Eye (tissue), 1 donor: Measurements from ENCODE around the gene VAMP8.
"Not testable (repeated sequence)": the region's sequence is repeated elsewhere in the genome, so short reads cannot be mapped to it uniquely, and the experiment has no call there.

Experiments used
- DNase-seq: peaks from one replicate; pipeline ENCODE4 v3.0.0-alpha.2; 2015

Gene VAMP8

DNA sequence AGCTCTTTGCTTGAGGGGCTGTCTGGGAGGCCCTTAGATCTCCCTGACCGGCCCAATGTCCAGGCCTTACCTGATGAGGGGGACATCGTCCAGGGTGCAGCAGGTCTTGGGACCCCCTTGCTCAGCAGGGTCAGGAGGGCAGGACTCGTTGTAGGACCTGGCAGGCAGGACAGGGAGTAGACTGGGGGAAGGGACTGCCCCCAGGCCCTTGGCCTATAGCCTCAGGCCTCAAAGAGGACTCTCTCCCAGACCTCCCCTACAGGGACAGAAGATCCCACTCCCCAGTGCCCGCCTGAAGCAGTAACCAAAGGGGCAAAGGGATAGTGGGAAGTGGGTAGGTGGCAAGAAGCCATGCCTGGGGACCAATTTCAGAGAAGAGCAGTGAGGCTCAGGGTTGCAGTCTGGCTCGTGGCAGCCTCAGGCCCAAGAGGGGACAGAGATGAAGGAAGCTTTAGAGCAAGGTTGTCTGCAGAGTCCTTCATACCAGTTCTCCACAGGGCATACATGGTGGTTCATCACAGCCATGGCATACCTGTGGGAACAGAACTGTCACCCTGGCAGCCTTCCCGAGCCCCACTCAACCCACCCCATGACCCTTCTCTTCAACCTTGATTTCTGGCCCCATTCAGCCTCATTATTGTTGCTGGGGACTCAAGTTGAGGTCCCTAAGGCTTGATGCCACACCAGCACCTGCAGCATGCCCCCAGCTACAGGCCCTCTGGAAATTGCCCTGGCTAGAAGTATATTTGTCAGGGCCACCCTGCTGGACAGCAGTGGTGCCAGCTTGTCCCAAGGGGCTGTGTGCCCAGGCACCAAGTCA, 23.8 kb downstream of the VAMP8 start:
- no peak for DNase-seq

DNA sequence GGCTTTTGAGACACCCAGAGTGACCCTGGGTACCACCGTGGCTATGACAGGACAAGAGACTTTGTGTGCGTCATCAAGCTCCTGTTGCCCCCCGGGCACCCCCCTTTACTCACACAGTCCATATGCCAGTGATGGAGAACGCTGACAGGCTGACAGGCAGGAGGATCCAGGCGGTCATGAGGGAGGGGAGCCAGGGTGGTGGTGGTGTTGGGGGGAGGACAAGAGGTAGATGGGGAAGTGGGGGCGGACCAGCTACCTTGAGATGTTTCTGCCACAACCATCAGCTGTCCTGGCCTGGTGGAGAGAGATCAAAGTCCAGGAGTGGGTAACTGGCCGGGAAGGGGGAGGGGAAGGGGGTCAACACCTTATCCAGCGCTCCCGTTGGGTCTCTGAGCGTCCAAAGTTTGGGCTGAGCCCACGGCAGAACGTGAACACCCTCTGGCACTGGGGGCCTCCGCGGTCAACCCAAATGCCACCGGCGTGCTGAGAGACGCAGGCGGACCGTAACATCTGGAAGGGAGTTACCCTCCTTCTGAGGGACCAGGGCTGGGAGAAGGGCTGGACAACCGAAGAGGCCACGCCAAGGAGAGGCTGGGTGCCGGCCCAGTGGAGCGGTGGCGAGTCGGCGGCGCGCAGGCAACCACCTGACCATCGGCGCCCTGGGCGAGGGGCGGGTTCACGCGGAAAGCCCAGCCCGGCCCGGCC, 24.5 kb downstream of the VAMP8 start:
- peak; percentile 28 for DNase-seq

DNA sequence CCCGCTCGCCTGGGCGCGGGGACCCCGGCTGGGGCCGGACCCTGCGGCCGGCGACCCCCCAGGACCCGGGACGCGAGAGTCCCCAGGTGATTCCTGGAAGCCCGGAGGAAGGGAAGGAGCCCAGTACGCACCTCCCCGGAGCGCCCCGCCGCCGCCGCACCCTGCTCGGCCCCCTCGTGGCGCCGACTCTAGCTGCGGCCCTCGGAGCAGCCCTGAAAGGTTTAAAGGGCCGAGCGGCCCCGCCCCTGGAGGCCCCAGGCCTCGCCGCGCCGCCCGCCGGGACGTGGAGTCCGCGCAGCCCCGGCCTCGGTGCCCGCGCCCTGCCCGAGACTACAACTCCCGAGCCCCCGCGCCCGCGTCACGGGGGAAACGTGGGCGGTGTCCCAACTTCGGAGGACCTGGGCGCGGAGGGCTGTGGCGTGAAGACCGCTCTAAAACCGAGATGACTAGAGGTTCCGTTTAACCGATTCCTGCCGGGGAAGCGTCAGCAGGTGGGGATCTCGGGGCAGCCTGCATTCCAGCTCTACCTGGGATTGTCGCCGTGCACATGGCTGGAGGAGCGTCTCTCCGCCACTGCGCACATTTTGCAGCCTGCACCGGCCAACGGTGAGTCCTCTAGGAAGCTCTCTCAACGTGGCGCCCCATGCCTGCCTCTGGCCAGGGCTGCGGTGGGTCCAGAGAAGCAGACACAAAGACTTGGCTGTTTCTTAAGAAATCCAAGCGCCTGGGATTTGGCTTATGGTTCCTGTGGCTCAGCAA, 25.3 kb downstream of the VAMP8 start, which contains the start of gene TMEM150A:
TMEM150A (minus strand) TSS at position 223 of the 759 bp plus-strand sequence. CDS start 750 bp downstream, outside the sequence.
- DNase-seq, result peak; percentile 95

DNA sequence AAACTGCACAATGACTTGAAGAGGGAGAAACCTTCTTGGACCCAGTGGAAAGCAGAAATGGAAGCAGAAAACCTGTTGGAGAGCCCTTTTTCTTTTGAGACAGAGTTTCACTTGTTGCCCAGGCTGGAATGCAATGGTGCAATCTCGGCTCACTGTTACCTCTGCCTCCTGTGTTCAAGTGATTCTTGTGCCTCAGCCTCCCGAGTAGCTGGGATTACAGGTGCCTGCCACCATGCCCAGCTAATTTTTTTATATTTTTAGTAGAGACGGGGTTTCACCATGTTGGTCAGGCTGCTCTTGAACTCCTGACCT, 26.7 kb downstream of the VAMP8 start:
- DNase-seq, result not testable (repeated sequence)

DNA sequence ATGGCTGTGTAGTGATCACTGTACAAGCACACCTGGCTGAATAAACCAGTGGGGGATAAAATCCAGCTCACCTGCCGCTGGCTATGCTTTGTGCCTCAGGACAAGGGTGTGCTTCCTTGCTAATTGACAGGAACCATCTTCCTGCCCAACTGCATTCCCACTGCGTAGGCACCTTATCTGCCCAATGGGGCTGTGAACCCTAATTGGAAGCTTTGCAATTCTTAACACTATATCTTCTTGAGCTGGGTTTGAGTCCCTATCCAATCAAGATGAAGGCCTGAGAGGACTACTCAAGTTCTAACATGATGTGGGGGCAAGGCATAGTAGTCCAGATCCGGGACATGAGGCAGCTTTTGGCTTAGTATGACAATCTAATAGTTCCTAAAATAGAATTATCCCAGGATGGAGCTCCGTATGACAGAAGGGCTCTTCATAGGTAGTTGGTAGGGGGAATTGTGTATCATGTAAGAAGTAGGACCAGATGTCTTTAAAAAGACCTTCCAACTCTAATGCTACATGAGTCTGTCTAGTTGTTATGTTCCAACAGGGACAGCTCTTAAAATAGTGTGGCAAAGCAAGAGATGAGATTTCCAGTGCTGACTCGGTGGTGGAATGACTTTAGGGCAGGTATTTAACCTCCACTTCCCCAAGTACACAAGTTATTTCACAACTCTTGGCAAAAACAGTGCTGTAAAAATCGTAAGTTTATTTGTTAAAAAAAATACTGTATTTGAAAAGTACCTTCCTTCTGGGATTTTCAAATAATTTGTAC, 27.4 kb downstream of the VAMP8 start:
- no peak for DNase-seq

DNA sequence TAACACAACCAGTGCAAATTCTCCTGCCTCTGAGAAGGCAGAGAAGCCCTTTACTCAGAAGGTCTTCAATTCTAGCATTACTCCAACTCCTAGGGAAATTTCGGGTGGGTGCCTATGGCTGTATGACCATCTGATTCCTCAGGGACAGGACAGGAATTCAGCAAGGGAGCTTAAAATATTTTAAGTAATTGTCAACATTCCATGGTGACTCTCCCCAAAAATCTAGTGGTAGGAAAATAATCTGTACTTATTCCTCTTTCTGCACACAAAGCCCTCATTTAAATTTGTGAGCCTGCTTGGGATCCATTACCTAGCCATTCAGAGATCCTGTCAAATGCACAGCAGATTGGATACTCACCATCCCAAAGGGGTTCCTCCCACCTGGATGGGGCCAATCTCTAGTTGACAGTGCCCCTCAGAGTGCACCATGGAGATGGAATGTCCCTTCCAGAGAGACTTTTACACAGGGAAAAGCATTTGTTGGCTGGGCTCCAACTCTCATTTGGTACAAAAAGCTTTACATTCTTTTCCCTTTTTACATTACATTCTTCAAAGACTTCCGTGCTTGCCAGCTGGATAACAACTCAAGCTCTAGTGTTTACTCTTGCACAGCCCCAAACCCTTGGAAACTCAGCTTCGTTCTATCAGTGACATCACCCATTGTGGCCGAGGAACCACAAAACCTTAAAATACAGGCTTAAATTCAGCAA, 28.2 kb downstream of the VAMP8 start:
- DNase-seq, result peak; percentile 77

DNA sequence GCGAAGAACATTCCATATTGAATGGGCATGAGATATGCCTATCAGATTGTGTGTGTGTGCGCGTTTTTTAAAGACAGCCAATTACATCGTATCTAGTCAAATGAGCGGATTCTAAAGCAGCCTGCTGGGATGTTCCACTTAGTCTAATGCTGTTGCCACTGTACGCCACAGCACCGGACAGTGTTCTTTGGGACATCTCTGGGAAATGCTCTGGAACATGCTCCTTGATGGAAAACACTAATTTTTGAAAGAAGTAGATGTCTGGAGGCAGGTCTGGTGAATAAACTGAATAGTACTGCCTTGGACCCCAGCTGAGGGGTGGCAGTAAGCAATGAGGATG, 28.7 kb downstream of the VAMP8 start:
- DNase-seq, result no peak

DNA sequence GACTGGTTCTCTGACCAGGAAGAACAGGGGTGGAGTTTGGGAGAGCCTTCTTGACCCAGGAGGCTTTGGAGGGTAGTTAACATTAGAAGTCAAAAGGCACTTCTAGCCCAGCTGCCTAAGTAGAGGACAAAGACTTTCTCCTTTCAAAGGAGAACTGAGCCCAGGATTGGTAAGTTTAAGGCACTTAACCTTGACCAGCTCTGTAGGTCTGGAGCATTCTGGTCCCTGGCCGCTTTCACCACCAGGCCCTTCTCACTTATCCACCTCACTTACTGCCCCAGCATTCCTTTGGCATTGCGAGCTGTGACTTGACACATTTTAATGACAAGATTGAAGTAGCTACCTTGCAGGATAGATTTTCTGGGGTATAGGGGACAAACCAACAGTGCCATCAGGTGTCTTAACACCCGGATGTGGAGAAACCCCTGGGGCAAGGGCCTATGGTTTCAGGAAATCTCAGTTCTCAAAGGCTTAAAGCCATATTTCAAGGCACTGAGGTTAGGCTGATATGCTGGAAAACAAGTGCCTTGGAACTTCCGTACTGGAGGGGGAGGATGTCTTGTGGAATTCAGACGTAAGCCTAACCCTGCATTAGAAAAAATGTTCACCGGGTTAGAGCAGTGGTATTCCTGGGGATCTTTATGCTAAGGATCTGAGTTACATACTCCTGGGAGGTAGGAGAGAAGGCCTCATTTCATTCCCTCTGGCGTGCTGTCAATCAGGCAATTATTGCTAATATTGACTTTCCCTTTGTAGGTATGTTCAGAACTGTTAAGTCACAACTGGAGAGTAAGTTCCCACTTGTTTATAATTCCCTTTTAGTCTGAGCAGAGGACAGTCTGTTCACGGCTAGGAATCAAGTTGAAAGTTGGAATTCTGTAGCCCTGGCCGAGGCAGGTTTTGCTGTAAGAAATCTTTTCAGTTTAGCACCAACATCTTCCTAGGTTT, 30.2 kb downstream of the VAMP8 start:
- DNase-seq, result no peak

DNA sequence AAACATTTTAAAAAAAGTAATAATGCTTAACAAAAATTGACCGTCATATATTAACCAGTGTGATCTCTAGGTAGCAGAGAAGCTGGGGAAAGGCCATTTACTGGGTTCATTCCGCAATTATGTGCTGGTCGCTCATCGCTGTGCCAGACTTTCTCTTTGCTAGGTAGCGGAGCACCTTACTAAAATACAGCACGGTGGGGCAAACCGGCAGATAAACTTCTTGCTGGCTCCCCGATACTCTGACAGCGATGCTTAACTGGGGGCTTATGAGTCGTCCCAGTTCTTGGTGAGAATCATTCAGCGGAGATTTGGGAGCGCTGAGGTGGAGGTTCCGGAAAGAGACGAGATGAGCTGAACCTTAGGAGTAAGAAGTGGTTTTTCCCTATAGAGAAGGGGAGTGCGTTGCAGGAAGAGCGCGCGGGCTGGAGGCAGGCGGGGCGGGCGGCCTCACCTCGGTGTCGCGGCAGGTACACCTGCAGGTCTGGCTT, 33.9 kb downstream of the VAMP8 start:
- DNase-seq, result no peak

DNA sequence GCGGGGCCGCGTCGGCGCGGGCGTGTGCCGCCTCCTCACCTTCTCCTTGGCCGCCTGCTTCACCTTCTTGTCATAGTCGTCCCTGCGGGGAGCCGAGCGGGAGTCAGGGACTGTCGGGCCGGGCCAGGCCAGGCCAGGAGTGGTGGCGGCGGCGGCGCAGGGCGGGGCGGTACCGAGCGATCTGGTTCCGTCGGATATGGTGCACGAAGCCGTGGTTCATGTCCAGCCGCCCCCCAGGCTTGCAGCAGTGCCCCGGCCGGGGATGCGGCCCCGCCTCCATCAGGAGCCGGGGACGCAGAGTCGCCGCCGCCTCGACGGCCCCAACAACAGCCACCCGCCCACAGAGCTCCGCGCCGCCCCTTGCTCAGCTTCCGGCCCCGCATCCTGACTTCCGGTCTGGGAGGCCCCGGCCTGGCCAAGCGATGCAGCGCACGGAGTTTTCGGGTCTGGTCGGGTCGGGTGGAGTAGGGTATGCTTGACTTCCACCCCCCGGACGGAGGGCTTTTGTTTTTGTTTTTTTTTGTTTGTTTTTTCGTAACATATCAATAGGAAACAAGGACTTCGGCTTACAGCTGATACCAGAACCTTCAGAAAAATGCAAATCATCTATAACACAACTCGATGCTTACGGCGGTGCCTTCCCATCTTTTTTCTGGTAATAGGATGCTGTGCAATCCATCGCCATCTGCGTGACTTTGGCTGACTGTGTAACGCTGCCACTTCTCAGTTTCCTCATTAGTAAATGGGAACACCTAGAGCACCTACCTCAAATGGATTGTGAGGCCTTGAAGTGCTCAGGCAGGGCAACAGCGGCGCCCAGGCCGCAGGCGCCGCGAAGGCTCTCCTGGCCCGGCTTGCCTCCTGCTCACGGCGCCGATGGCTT, 34.6 kb downstream of the VAMP8 start, which contains the start of gene C2orf68:
C2orf68 (minus strand) TSS at position 362 of the 883 bp plus-strand sequence; CDS start at position 280, 82 bp downstream.
- DNase-seq, result peak; percentile 97

DNA sequence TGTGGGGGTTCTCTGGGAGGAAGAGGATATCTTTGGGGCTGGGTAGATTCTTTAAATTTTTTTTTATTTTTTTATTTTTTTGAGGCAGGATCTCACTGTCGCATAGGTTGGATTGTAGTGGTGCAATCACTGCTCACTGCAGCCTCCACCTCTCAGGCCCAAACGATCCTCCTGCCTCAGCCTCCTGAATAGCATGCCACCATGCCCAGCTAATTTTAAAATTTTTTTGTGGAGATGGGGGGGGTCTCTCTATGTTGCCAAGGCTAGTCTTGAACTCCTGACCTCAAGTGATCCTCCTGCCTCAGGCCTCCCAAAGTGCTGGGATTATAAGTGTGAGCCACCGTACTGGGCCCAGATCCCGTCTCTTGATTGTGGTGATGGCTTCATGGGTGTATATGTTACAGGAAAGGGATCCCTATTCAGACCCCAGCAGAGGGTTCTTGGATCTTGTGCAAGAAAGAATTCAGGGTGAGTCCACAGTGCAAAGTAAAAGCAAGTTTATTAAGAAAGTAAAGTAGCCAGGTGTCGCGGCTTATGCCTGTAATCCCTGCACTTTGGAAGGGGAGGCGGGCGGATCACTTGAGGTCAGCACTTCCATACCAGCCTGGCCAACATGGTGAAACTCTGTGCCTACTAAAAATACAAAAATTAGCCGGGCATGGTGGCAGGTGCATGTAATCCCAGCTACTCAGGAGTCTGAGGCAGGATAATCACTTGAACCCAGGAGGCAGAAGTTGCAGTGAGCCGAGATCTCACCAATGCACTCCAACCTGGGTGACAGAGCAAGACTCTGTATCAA, 36.5 kb downstream of the VAMP8 start:
- no peak for DNase-seq

DNA sequence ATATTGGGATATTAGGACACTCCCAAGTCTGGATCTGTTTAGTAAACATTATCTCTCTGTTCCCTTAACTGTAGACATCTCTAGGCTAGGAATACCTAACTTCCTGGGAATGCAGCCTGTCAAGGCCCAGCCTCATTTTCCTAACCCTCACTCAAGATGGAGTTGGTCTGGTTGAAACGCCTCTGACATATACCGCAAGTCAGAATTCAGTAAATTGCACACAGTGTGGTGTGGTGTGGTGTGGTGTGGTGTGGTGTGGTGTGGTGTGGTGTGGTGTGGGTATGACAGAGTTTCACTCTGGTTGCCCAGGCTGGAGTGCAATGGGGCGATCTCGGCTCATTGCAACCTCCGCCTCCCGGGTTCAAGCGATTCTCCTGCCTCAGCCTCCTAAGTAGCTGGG, 37.4 kb downstream of the VAMP8 start:
- not testable (repeated sequence) for DNase-seq

DNA sequence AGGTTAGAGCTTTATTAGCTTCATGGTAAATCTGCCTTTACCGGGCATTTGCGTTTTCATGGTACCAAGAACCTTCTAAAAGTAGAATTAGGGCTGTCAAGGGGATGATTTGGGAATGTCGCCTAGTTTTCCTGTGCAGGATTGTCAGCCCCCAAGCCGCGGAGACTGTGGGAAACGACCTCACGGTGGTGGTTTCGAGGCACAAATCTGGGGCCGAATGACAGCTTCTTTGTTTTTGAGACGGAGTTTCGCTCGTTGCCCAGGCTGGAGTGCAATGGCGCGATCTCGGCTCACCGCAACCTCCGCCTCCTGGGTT, 38.0 kb downstream of the VAMP8 start:
- no peak for DNase-seq

DNA sequence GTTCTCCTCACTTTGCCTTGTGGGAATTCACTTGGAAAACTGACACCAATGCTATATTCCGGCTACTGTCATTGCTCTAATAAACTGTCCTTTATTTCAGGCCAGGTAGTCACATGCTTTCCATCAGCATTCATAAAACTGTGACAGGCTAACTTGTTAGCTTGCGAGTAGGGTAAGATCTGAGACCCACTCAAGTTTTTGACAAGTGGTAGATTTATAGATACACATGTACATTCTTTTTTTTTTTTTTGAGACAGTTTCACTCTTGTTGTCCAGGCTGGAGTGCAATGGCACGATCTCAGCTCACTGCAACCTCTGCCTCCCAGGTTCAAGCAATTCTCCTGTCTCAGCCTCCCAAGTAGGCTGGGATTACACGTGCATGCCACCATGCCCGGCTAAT, 40.3 kb downstream of the VAMP8 start:
- not testable (repeated sequence) for DNase-seq

DNA sequence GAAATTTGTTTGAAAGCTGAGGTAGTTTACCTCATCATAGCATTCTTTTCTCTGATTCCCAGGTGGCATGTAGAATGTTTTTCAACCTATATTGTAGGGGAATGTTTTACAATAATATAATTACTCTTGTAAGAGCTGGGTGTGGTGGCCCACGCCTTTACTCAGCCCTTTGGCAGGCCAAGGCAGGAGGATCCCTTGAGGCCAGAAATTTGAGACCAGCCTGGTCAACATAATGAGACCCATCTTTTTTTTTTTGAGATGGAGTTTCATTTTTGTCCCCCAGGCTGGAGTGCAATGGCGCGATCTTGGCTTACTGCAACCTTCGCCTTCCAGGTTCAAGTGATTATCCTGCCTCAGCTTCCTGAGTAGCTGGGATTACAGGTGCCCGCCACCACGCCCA, 42.2 kb downstream of the VAMP8 start:
- DNase-seq, result no peak

DNA sequence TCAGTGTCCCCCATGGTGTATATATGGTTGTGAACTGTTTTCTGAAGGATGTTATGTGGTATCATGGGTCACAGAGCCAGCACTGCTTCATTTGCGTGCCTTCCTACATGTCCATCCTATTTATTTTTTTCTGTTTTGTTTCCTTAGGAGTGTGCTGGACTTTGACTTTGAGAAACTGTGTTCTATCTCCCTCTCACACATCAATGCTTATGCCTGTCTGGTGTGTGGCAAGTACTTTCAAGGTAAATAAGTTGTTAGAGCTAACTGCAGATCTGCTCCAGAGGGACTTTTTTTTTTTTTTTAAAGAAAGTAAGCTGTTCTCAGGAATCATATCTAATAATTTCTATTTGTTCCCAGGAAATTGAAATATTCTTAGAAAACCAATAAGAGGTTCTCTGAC, 44.0 kb downstream of the VAMP8 start:
- DNase-seq, result no peak

DNA sequence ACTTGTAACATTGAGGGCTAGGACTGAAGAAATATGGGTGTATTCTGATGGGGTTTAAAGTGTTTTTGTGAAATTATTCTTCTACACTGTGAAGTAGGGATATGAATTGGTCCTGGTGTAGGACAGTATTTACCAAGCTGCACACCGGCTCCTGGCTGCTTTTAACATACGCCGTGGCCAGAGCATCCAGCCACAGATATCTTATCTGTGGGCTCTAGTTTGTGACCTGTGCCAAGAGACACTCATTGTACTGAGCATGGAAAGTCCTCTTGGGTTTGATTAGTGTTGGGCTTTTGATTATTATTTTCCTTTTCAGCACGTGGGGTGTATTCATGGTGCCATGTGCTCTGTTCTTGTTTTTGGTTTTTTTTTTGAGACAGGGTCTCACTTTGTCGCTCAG, 46.6 kb downstream of the VAMP8 start:
- no peak for DNase-seq

DNA sequence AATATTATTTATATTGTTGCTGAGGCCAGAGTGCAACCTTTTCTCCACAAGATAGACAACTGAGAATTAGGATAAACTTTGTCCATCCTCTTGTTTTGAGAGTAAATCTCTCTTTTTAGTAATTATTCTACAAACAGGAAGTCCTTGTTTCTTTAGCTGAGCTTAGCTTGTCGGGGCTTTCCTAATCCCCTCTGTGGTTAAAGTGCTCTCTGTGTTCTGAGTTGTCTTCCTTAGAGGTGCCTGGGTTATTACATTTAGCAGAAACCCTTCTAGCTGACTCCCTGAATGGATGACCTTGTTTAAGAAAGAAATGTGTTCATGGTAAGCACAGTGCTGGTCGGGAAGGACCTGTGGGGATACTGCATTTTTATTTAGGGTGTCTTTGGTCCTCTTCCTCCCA, 51.3 kb downstream of the VAMP8 start:
- DNase-seq, result no peak

DNA sequence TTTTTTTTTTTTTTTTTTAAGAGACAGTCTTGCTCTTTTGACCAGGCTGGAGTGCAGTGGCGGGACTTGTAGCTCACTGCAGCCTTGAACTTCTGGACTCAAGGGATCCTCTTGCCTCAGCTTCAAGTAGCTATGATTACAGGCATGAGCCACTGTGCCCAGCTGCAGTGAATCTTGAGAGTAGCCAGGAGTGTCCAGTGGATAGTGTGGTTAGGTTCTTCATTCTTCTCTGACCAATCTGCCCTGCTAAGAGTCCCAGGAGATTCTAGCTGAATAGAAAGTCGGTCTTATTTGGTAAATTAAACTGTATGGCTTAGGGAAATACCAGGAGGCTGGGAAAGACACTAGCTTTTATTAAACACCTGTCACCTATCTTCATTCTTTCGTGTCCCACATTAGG, 53.9 kb downstream of the VAMP8 start:
- DNase-seq, result no peak
